BLaER1 (cell line): ENCODE results near the gene CCNI2.
"Not testable (repeated sequence)": the region's sequence is repeated elsewhere in the genome, so short reads cannot be mapped to it uniquely, and the experiment has no call there.

Experiments used
- H3K27ac ChIP-seq: shearing (Covaris generic); formaldehyde crosslinking; 2 replicates; pipeline ENCODE4 v1.8.1; 2022
- H3K27me3 ChIP-seq: shearing (Covaris generic); formaldehyde crosslinking; 2 replicates; pipeline ENCODE4 v1.8.1; 2022
- H3K36me3 ChIP-seq: shearing (Covaris generic); formaldehyde crosslinking; 2 replicates; pipeline ENCODE4 v1.8.1; 2022
- H3K4me1 ChIP-seq: shearing (Covaris generic); formaldehyde crosslinking; 2 replicates; pipeline ENCODE4 v1.8.1; 2022
- H3K4me2 ChIP-seq: shearing (Covaris generic); formaldehyde crosslinking; 2 replicates; pipeline ENCODE4 v1.8.1; 2022
- H3K4me3 ChIP-seq: shearing (Covaris generic); formaldehyde crosslinking; 2 replicates; pipeline ENCODE4 v1.8.1; 2022
- H3K9ac ChIP-seq: shearing (Covaris generic); formaldehyde crosslinking; 2 replicates; pipeline ENCODE4 v1.8.1; 2022
- H3K9me3 ChIP-seq: shearing (Covaris generic); formaldehyde crosslinking; 2 replicates; pipeline ENCODE4 v1.8.1; 2022
- H4K20me1 ChIP-seq: shearing (Covaris generic); formaldehyde crosslinking; 2 replicates; pipeline ENCODE4 v1.8.1; 2022
- Cebpa-rat ChIP-seq: shearing (Covaris generic); IDR thresholded peaks from 2 replicates; pipeline ENCODE4 v1.8.1; 2022

CCNI2 gene

GRCh38 chr5:132788508-132788907 lies 41.3 kb downstream of the CCNI2 start:
- no peaks in the 10 kb centered on the region for H3K36me3 ChIP-seq
- TF ChIP-seq Cebpa-rat, result no peak
- H3K9me3 ChIP-seq, result no peaks in the 10 kb centered on the region
- H3K27ac ChIP-seq, result no peak overlapping the region
- H3K9ac ChIP-seq, result no peak overlapping the region
- H3K4me2 ChIP-seq, result no peak overlapping the region
- peaks cover 14% of the 10 kb centered on the region for H3K4me1 ChIP-seq
- no peaks in the 10 kb centered on the region for H4K20me1 ChIP-seq
- H3K4me3 ChIP-seq, result no peak overlapping the region
- no peaks in the 10 kb centered on the region for H3K27me3 ChIP-seq

- no peak overlapping the region for H3K27ac ChIP-seq
- H3K27me3 ChIP-seq, result no peaks in the 10 kb centered on the region
- H3K9ac ChIP-seq, result no peak overlapping the region
- no peak overlapping the region for H3K4me3 ChIP-seq
- no peaks in the 10 kb centered on the region for H4K20me1 ChIP-seq
- no peaks in the 10 kb centered on the region for H3K36me3 ChIP-seq
- TF ChIP-seq Cebpa-rat, result no peak
- no peaks in the 10 kb centered on the region for H3K9me3 ChIP-seq
- no peak overlapping the region for H3K4me2 ChIP-seq
- H3K4me1 ChIP-seq, result peaks cover 14% of the 10 kb centered on the region
These were observed 42.0 kb downstream of the CCNI2 start for GRCh38 chr5:132788990-132789886.

- Histone ChIP-seq H4K20me1 (no peaks in the 10 kb centered on the region), H3K9me3 (no peaks in the 10 kb centered on the region), H3K27me3 (no peaks in the 10 kb centered on the region), H3K4me1 (peaks cover 7% of the 10 kb centered on the region), H3K27ac (no peak overlapping the region), H3K36me3 (no peaks in the 10 kb centered on the region), H3K4me3 (no peak overlapping the region), H3K9ac (no peak overlapping the region), H3K4me2 (no peak overlapping the region)
- TF ChIP-seq Cebpa-rat, result no peak
These were observed 43.1 kb downstream of the CCNI2 start for GRCh38 chr5:132790201-132790865.

GRCh38 chr5:132791026-132791425 lies 43.8 kb downstream of the CCNI2 start:
- Histone ChIP-seq H3K4me2 (no peak overlapping the region), H3K9me3 (no peaks in the 10 kb centered on the region), H3K9ac (no peak overlapping the region), H3K27ac (no peak overlapping the region), H3K36me3 (no peaks in the 10 kb centered on the region), H3K27me3 (no peaks in the 10 kb centered on the region), H4K20me1 (no peaks in the 10 kb centered on the region), H3K4me1 (peaks cover 2% of the 10 kb centered on the region), H3K4me3 (no peak overlapping the region)
- no peak for TF ChIP-seq Cebpa-rat

- no peak overlapping the region for H3K27ac ChIP-seq
- no peak for TF ChIP-seq Cebpa-rat
- no peaks in the 10 kb centered on the region for H3K27me3 ChIP-seq
- no peaks in the 10 kb centered on the region for H3K9me3 ChIP-seq
- H3K4me1 ChIP-seq, result peaks cover 5% of the 10 kb centered on the region
- no peaks in the 10 kb centered on the region for H3K36me3 ChIP-seq
- no peak overlapping the region for H3K9ac ChIP-seq
- no peak overlapping the region for H3K4me3 ChIP-seq
- no peaks in the 10 kb centered on the region for H4K20me1 ChIP-seq
- H3K4me2 ChIP-seq, result no peak overlapping the region
These were observed 50.4 kb downstream of the CCNI2 start for GRCh38 chr5:132797651-132798050.

- H3K36me3 ChIP-seq, result no peaks in the 10 kb centered on the region
- H3K4me1 ChIP-seq, result peaks cover 6% of the 10 kb centered on the region
- H3K4me3 ChIP-seq, result no peak overlapping the region
- H3K4me2 ChIP-seq, result no peak overlapping the region
- TF ChIP-seq Cebpa-rat, result no peak
- H3K27me3 ChIP-seq, result no peaks in the 10 kb centered on the region
- no peak overlapping the region for H3K9ac ChIP-seq
- H3K9me3 ChIP-seq, result no peaks in the 10 kb centered on the region
- H4K20me1 ChIP-seq, result no peaks in the 10 kb centered on the region
- H3K27ac ChIP-seq, result no peak overlapping the region
These were observed 52.2 kb downstream of the CCNI2 start for GRCh38 chr5:132799392-132799791.

GRCh38 chr5:132800545-132800944 lies 53.3 kb downstream of the CCNI2 start:
- H3K9me3 ChIP-seq, result no peaks in the 10 kb centered on the region
- peaks cover 10% of the 10 kb centered on the region for H3K4me1 ChIP-seq
- no peak overlapping the region for H3K27ac ChIP-seq
- no peaks in the 10 kb centered on the region for H3K36me3 ChIP-seq
- H3K4me3 ChIP-seq, result no peak overlapping the region
- no peak overlapping the region for H3K4me2 ChIP-seq
- no peak overlapping the region for H3K9ac ChIP-seq
- no peak for TF ChIP-seq Cebpa-rat
- H4K20me1 ChIP-seq, result no peaks in the 10 kb centered on the region
- H3K27me3 ChIP-seq, result no peaks in the 10 kb centered on the region

- H3K36me3 ChIP-seq, result no peaks in the 10 kb centered on the region
- H3K4me2 ChIP-seq, result no peak overlapping the region
- TF ChIP-seq Cebpa-rat, result no peak
- no peaks in the 10 kb centered on the region for H3K27me3 ChIP-seq
- peaks cover 15% of the 10 kb centered on the region for H3K4me1 ChIP-seq
- H4K20me1 ChIP-seq, result no peaks in the 10 kb centered on the region
- H3K27ac ChIP-seq, result no peak overlapping the region
- H3K9ac ChIP-seq, result no peak overlapping the region
- H3K4me3 ChIP-seq, result no peak overlapping the region
- no peaks in the 10 kb centered on the region for H3K9me3 ChIP-seq
These were observed 54.9 kb downstream of the CCNI2 start for GRCh38 chr5:132802044-132802684.

- peaks cover 20% of the 10 kb centered on the region for H3K4me1 ChIP-seq
- not testable (repeated sequence) for H3K36me3 ChIP-seq, H4K20me1 ChIP-seq, H3K27ac ChIP-seq, H3K4me3 ChIP-seq, H3K27me3 ChIP-seq, H3K4me2 ChIP-seq, H3K9me3 ChIP-seq, H3K9ac ChIP-seq
- TF ChIP-seq Cebpa-rat, result peak; percentile 33; the same call in 1 of the 2 replicates
These were observed 55.5 kb downstream of the CCNI2 start for GRCh38 chr5:132802685-132803066.
